HG03521 (cell line): ENCODE measurements around the gene DEPDC5.

Source experiments
- ATAC-seq: cut with Tn5 transposase; IDR thresholded peaks from one replicate; pipeline ENCODE4 v1.9.1; 2021; ENCODE audit warnings: mild to moderate bottlenecking, moderate library complexity; ENCODE audit not compliant: unreplicated experiment

Gene DEPDC5

GRCh38 chr22:31846161-31847115 is 92.6 kb downstream of the DEPDC5 start:
- ATAC-seq: no peak

GRCh38 chr22:31848411-31848810 is 94.6 kb downstream of the DEPDC5 start:
- ATAC-seq: no peak

GRCh38 chr22:31850135-31850534 is 96.3 kb downstream of the DEPDC5 start:
- ATAC-seq: no peak

- ATAC-seq: no peak
Observed at GRCh38 chr22:31852691-31853421, 99.0 kb downstream of the DEPDC5 start.

- no peak for ATAC-seq
Observed at GRCh38 chr22:31853736-31854495, 100.1 kb downstream of the DEPDC5 start.

- no peak for ATAC-seq
Observed at GRCh38 chr22:31857247-31857646, 103.4 kb downstream of the DEPDC5 start.

GRCh38 chr22:31861226-31861840 is 107.5 kb downstream of the DEPDC5 start:
- ATAC-seq: no peak

GRCh38 chr22:31866918-31867317 is 113.1 kb downstream of the DEPDC5 start:
- no peak for ATAC-seq

- ATAC-seq: no peak
Observed at GRCh38 chr22:31867386-31868153, 113.8 kb downstream of the DEPDC5 start.

- ATAC-seq: no peak
Observed at GRCh38 chr22:31869739-31870138, 115.9 kb downstream of the DEPDC5 start.

GRCh38 chr22:31870890-31871289 is 117.1 kb downstream of the DEPDC5 start:
- no peak for ATAC-seq

GRCh38 chr22:31871480-31871879 is 117.7 kb downstream of the DEPDC5 start:
- ATAC-seq: no peak

GRCh38 chr22:31872209-31872608 is 118.4 kb downstream of the DEPDC5 start:
- no peak for ATAC-seq

- ATAC-seq: no peak
Observed at GRCh38 chr22:31874821-31875220, 121.0 kb downstream of the DEPDC5 start.

GRCh38 chr22:31876156-31876920 is 122.5 kb downstream of the DEPDC5 start:
- ATAC-seq: no peak

GRCh38 chr22:31879585-31879984 is 125.8 kb downstream of the DEPDC5 start:
- no peak for ATAC-seq

GRCh38 chr22:31881200-31881599 is 127.4 kb downstream of the DEPDC5 start:
- ATAC-seq: no peak

GRCh38 chr22:31881865-31882264 is 128.0 kb downstream of the DEPDC5 start:
- no peak for ATAC-seq

GRCh38 chr22:31882971-31883370 is 129.2 kb downstream of the DEPDC5 start:
- no peak for ATAC-seq
